Lung (tissue), 12 donors: ENCODE results near the gene CRKL. TPM values are rescaled to one million over a fixed set of nuclear protein-coding genes. Genes with fewer than 3 reads are reported as not detected.

Experiments
- ATAC-seq: fragments of 200-7000 bp; cut with Tn5 transposase; one replicate; pipeline ENCODE4 v1.9.1; 2020; ENCODE audit warnings: moderate number of reproducible peaks; ENCODE audit not compliant: insufficient read depth, low FRiP score
- DNase-seq, 3 donors: peaks; one replicate each; pipeline ENCODE4 v3.0.0-alpha.2; 2013 to 2017
- H3K27ac ChIP-seq, 2 donors: one replicate each; pipeline ENCODE4 v1.5.1; 2013; ENCODE audit warnings: mild to moderate bottlenecking in 2 of 2, moderate library complexity in 2 of 2, control low read depth in 1 of 2, inconsistent platforms in 1 of 2, low read depth in 1 of 2, low read length in 1 of 2
- H3K27me3 ChIP-seq, 3 donors: one replicate each; pipeline ENCODE4 v1.5.1; 2013; ENCODE audit warnings: low read length in 2 of 3; ENCODE audit not compliant: control insufficient read depth in 3 of 3, insufficient read depth in 3 of 3
- H3K36me3 ChIP-seq, 4 donors: one replicate each; pipeline ENCODE4 v1.5.1; 2013; ENCODE audit warnings: low read length in 4 of 4, mild to moderate bottlenecking in 1 of 4, moderate library complexity in 1 of 4; ENCODE audit not compliant: control insufficient read depth in 4 of 4, insufficient read depth in 4 of 4
- H3K4me1 ChIP-seq, 5 donors: one replicate each; pipeline ENCODE4 v1.5.1; 2013; ENCODE audit warnings: low read length in 5 of 5, mild to moderate bottlenecking in 2 of 5, moderate library complexity in 1 of 5; ENCODE audit not compliant: control insufficient read depth in 5 of 5, insufficient read depth in 5 of 5
- H3K4me3 ChIP-seq: one replicate; pipeline ENCODE4 v1.5.1; 2013; ENCODE audit warnings: mild to moderate bottlenecking, control low read depth, moderate library complexity
- H3K9ac ChIP-seq, 2 donors: one replicate each; pipeline ENCODE4 v1.5.1; 2013; ENCODE audit warnings: low read length in 2 of 2, control low read depth in 1 of 2; ENCODE audit not compliant: insufficient read depth in 1 of 2
- H3K9me3 ChIP-seq, 4 donors: one replicate each; pipeline ENCODE4 v1.5.1; 2013; ENCODE audit warnings: low read length in 3 of 4, mild to moderate bottlenecking in 1 of 4, moderate library complexity in 1 of 4; ENCODE audit not compliant: control insufficient read depth in 4 of 4, insufficient read depth in 3 of 4
- WGBS, 2 donors: extraction: QIAGEN DNeasy Blood & Tissue Kit; methylation state at CpG; one replicate each; pipeline ENCODE4 v1.1.7; 2013; 5-methylcytosine and 5-hydroxymethylcytosine counted together
- polyA plus RNA-seq, 2 donors: library from polyadenylated mRNA; stranded (reverse); fragments of 200-250 nt; gene quantifications; one replicate each; pipeline ENCODE4 v1.2.1, GENCODE V29; 2013
- total RNA-seq, 2 donors: library from RNA; depleted of rRNA in 1 of 2; stranded (reverse); fragments of >200 nt in 1 of 2; gene quantifications; one replicate each; pipeline ENCODE4 v1.2.1, GENCODE V29; 2014 to 2021
- TF ChIP-seq, protein P1 (sequence below): IDR thresholded peaks from 2 replicates; pipeline ENCODE4 v1.5.1; 2012; ENCODE audit warnings: mild to moderate bottlenecking; ENCODE audit errors: control extremely low read depth, extremely low read depth
- donor health status: control.
- donor health status: control.
- donor health status: Bipolar disorder and iron deficiency.
- donor health status: healthy.
- donor health status: DM: yes; HTN: yes; CAD: no.

The CRKL gene
- total and polyA plus RNA-seq, 4 donors = 18.3 to 58.6 (median 39.1) TPM

DNA sequence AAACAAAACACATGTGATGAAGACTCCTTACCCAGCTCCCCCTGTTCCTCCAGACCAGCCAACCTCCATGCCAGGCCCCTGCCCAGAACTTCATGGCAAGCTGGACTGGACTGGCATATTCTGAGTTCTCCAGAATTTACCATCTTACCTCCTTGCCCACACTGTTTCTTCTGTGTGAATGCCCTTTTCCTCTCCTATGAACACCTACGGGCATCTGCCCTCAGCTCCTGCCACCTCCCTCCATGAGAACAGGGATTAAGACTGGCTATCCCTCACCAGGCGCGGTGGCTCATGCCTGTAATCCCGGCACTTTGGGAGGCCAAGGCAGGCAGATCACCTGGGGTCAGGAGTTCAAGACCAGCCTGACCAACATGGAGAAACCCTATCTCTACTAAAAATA is 43.4 kb downstream of the CRKL start:
- 94 to 95% methylated on average over 4 of the region's 4 CpGs for WGBS, 2 donors
- DNase-seq (no peak), ATAC-seq (no peak)
- TF ChIP-seq, protein P1, sequence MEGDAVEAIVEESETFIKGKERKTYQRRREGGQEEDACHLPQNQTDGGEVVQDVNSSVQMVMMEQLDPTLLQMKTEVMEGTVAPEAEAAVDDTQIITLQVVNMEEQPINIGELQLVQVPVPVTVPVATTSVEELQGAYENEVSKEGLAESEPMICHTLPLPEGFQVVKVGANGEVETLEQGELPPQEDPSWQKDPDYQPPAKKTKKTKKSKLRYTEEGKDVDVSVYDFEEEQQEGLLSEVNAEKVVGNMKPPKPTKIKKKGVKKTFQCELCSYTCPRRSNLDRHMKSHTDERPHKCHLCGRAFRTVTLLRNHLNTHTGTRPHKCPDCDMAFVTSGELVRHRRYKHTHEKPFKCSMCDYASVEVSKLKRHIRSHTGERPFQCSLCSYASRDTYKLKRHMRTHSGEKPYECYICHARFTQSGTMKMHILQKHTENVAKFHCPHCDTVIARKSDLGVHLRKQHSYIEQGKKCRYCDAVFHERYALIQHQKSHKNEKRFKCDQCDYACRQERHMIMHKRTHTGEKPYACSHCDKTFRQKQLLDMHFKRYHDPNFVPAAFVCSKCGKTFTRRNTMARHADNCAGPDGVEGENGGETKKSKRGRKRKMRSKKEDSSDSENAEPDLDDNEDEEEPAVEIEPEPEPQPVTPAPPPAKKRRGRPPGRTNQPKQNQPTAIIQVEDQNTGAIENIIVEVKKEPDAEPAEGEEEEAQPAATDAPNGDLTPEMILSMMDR = no peak
- Histone ChIP-seq H3K9me3 (no peaks in the 10 kb centered on the region), H3K4me3 (no peak overlapping the region), H3K27me3 (peaks cover 0 to 27% (median 8%) of the 10 kb centered on the region in 3 donors), H3K4me1 (peaks cover 0 to 12% (median 0%) of the 10 kb centered on the region in 5 donors), H3K9ac (no peak overlapping the region), H3K36me3 (no peaks in the 10 kb centered on the region), H3K27ac (no peak overlapping the region)

DNA sequence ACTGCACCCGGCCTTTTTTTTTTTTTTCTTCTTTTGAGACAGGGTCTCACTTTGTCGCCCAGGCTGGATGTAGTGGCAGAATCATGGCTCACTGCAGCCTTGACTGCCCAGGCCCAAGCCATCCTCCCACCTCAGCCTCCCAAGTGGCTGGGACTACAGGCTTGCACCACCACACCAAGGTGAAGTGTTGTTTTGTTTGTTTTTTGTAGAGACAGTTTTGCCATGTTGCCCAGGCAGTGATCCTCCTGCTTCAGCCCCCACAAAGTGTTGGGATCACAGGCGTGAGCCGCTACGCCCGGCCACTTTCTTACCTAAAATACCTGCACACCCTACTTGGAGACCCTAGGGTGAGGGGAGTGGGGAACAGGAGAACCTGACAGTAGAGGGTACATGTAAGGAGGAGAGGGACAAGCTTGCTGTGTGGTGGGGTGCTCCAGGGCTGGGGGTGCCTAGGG is 45.3 kb downstream of the CRKL start:
- DNase-seq (no peak), ATAC-seq (no peak)
- WGBS, 2 donors = 95 to 98% methylated on average over 6 of the region's 6 CpGs
- H3K36me3 ChIP-seq = no peaks in the 10 kb centered on the region
- peaks cover 0 to 5% (median 0%) of the 10 kb centered on the region in 5 donors for H3K4me1 ChIP-seq
- no peaks in the 10 kb centered on the region for H3K9me3 ChIP-seq
- TF ChIP-seq, protein P1 = no peak
- H3K9ac ChIP-seq = no peak overlapping the region
- H3K27me3 ChIP-seq = peaks cover 0 to 24% (median 8%) of the 10 kb centered on the region in 3 donors
- no peak overlapping the region for H3K4me3 ChIP-seq
- no peak overlapping the region for H3K27ac ChIP-seq

DNA sequence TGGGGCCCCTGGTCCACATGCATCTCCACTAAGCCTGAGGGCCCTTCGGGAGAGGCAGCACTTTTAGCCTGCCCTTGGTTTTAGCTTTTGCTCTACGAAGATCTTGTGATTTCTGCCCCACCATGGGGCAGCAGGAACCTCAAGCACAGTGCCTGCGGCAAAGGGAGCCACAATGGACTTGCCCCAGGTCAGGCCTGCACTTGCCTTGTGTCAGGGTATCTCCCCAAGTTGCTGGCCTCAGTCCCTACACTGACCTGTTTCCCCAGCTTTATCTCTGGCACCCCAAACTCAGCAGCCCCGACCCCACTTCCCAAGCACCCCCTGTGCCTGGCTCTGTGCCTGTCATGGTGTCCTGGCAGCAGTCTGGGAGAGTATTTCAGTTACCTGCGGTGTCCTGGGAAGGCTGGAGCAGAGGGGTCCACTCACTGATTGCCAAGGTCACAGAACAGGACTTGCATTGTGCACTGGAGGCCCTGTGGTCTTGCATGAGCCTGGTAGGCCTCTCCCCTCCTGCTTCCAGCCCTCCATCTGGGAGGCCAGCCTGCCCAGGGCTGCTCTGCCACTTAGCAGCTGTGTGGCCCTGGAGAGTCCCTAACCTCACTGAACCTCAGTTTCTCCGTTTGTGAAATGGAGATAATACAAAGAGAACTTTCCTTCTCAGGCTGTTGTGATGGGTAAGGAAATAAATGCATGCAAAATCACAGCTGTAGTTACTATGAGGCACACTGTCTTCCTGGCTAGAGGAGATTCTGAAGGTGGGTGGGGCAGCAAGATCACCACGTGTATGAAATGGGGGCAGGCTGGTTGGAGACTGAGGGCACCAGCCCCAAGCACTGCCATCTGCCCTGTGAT is 46.2 kb downstream of the CRKL start:
- no peak overlapping the region for H3K4me3 ChIP-seq
- TF ChIP-seq, protein P1 = no peak
- WGBS, 2 donors = 79 to 91% methylated on average over 7 of the region's 7 CpGs
- no peak for ATAC-seq
- DNase-seq = no peak
- no peak overlapping the region for H3K9ac ChIP-seq
- H3K4me1 ChIP-seq = peaks cover 0 to 3% (median 0%) of the 10 kb centered on the region in 5 donors
- H3K27me3 ChIP-seq = peaks cover 0 to 17% (median 5%) of the 10 kb centered on the region in 3 donors
- H3K36me3 ChIP-seq = no peaks in the 10 kb centered on the region
- no peak overlapping the region for H3K27ac ChIP-seq
- H3K9me3 ChIP-seq = no peaks in the 10 kb centered on the region
